ENCODE data around the gene RASSF8. TPM values are rescaled to one million over a fixed set of nuclear protein-coding genes. Genes with fewer than 3 reads are reported as not detected.

RASSF8 gene
- total RNA-seq, 2 experiments from 2014 or later = not detected

GRCh38 chr12:26030371-26030770 lies 71.9 kb downstream of the RASSF8 start:
- H3K4me1 ChIP-seq (ENCODE audit: insufficient read depth, low read length, poor library complexity, severe bottlenecking) = no peaks in the 10 kb centered on the region
- H3K27ac ChIP-seq (ENCODE audit: low read depth, low read length, poor library complexity, severe bottlenecking) = no peak overlapping the region
- BruUV-seq (replicated peaks) = no TSS peak
- H4K20me1 ChIP-seq (ENCODE audit: insufficient read depth, low read length) = no peaks in the 10 kb centered on the region
- H3K9me2 ChIP-seq (ENCODE audit: insufficient read depth, low read length) = no peaks in the 10 kb centered on the region
- POLR2A ChIA-PET = interaction anchor here (0.7 kb wide), 1 partner anchor 123 kb away, joined by 3 read pairs; no protein-coding TSS in a partner anchor
- intact Hi-C loops (cut with micrococcal nuclease; ENCODE audit: unreplicated experiment) = no loop called here
- no peak for DNase-seq (ENCODE audit: low spot score)
- H3K4me3 ChIP-seq (ENCODE audit: low read depth, low read length, poor library complexity, severe bottlenecking) = no peak overlapping the region
- H3K4me2 ChIP-seq (ENCODE audit: low read length) = no peak overlapping the region
- H3K36me3 ChIP-seq (ENCODE audit: insufficient read depth, low read length) = no peaks in the 10 kb centered on the region
- no peak overlapping the region for H2AFZ ChIP-seq (ENCODE audit: low read length)
- TF ChIP-seq EZH2phosphoT487 (IDR thresholded peaks at IDR 0.05; ENCODE audit: borderline replicate concordance, low read depth, low read length) = no peak
- TF ChIP-seq CTCF (conservative IDR thresholded peaks at IDR 0.05; ENCODE audit: low read length) = no peak
- CTCF ChIA-PET (ENCODE audit: unreplicated experiment) = no interaction called here
- H3K79me2 ChIP-seq (ENCODE audit: insufficient read depth, low read depth, low read length) = no peaks in the 10 kb centered on the region
- no peaks in the 10 kb centered on the region for H3K9me3 ChIP-seq (ENCODE audit: low read length)

- Histone ChIP-seq H2AFZ (ENCODE audit: low read length) (no peak overlapping the region), H3K4me1 (ENCODE audit: insufficient read depth, low read length, poor library complexity, severe bottlenecking) (no peaks in the 10 kb centered on the region), H4K20me1 (ENCODE audit: insufficient read depth, low read length) (no peaks in the 10 kb centered on the region), H3K79me2 (ENCODE audit: insufficient read depth, low read depth, low read length) (no peaks in the 10 kb centered on the region), H3K4me2 (ENCODE audit: low read length) (no peak overlapping the region), H3K36me3 (ENCODE audit: insufficient read depth, low read length) (no peaks in the 10 kb centered on the region), H3K27ac (ENCODE audit: low read depth, low read length, poor library complexity, severe bottlenecking) (no peak overlapping the region), H3K4me3 (ENCODE audit: low read depth, low read length, poor library complexity, severe bottlenecking) (no peak overlapping the region), H3K9me3 (ENCODE audit: low read length) (no peaks in the 10 kb centered on the region), H3K9me2 (ENCODE audit: insufficient read depth, low read length) (no peaks in the 10 kb centered on the region)
- TF ChIP-seq CTCF (conservative IDR thresholded peaks at IDR 0.05; ENCODE audit: low read length) (no peak), EZH2phosphoT487 (IDR thresholded peaks at IDR 0.05; ENCODE audit: borderline replicate concordance, low read depth, low read length) (no peak)
- ChIA-PET CTCF (ENCODE audit: unreplicated experiment) (no interaction called here), POLR2A (interaction anchor here (0.7 to 1.4 kb wide), 2 partner anchors 10 to 124 kb away, joined by 3 to 4 read pairs; no protein-coding TSS in a partner anchor)
- no peak for DNase-seq (ENCODE audit: low spot score)
- intact Hi-C loops (cut with micrococcal nuclease; ENCODE audit: unreplicated experiment) = no loop called here
- BruUV-seq (replicated peaks) = no TSS peak
Observed at GRCh38 chr12:26031318-26031717, 72.8 kb downstream of the RASSF8 start.

- H3K4me3 ChIP-seq (ENCODE audit: low read depth, low read length, poor library complexity, severe bottlenecking) = no peak overlapping the region
- ChIA-PET CTCF (ENCODE audit: unreplicated experiment) (no interaction called here), POLR2A (interaction anchor here (1.4 kb wide), 1 partner anchor 9 kb away, joined by 4 read pairs; no protein-coding TSS in a partner anchor)
- H4K20me1 ChIP-seq (ENCODE audit: insufficient read depth, low read length) = no peaks in the 10 kb centered on the region
- TF ChIP-seq CTCF (conservative IDR thresholded peaks at IDR 0.05; ENCODE audit: low read length) = no peak
- TF ChIP-seq EZH2phosphoT487 (IDR thresholded peaks at IDR 0.05; ENCODE audit: borderline replicate concordance, low read depth, low read length) = no peak
- intact Hi-C loops (cut with micrococcal nuclease; ENCODE audit: unreplicated experiment) = no loop called here
- no peaks in the 10 kb centered on the region for H3K79me2 ChIP-seq (ENCODE audit: insufficient read depth, low read depth, low read length)
- no peak overlapping the region for H3K27ac ChIP-seq (ENCODE audit: low read depth, low read length, poor library complexity, severe bottlenecking)
- H2AFZ ChIP-seq (ENCODE audit: low read length) = no peak overlapping the region
- DNase-seq (ENCODE audit: low spot score) = no peak
- no peaks in the 10 kb centered on the region for H3K4me1 ChIP-seq (ENCODE audit: insufficient read depth, low read length, poor library complexity, severe bottlenecking)
- H3K4me2 ChIP-seq (ENCODE audit: low read length) = no peak overlapping the region
- no peaks in the 10 kb centered on the region for H3K9me2 ChIP-seq (ENCODE audit: insufficient read depth, low read length)
- H3K36me3 ChIP-seq (ENCODE audit: insufficient read depth, low read length) = no peaks in the 10 kb centered on the region
- H3K9me3 ChIP-seq (ENCODE audit: low read length) = no peaks in the 10 kb centered on the region
- no TSS peak for BruUV-seq (replicated peaks)
Observed at GRCh38 chr12:26031827-26032226, 73.3 kb downstream of the RASSF8 start.

Data from OCI-LY7 (cell line).